Loucy (cell line): ENCODE data around the gene ESR1.

ENCODE experiments used
- H2AFZ ChIP-seq: fragments of 200-600 bp; sonication (generic); 2 replicates; pipeline ENCODE4 v1.6.0; 2016; ENCODE audit warnings: antibody characterized with exemption, mild to moderate bottlenecking, low read length, moderate library complexity
- H3F3A ChIP-seq: fragments of 200-600 bp; 2 replicates; pipeline ENCODE4 v1.6.0; 2016; ENCODE audit warnings: antibody characterized with exemption, low read depth, mild to moderate bottlenecking
- H3K27me3 ChIP-seq: fragments of 200-600 bp; sonication (generic); 2 replicates; pipeline ENCODE4 v1.6.1; 2014; ENCODE audit warnings: low read length, mild to moderate bottlenecking; ENCODE audit not compliant: insufficient read depth, poor library complexity, severe bottlenecking
- H3K36me3 ChIP-seq: fragments of 200-600 bp; sonication (generic); 2 replicates; pipeline ENCODE4 v1.6.1; 2016; ENCODE audit warnings: low read length; ENCODE audit not compliant: insufficient read depth
- H3K4me1 ChIP-seq: fragments of 200-600 bp; sonication (generic); 2 replicates; pipeline ENCODE4 v1.5.1; 2014; ENCODE audit warnings: low read length, mild to moderate bottlenecking; ENCODE audit not compliant: insufficient read depth, poor library complexity, severe bottlenecking
- H3K4me2 ChIP-seq: fragments of 200-600 bp; sonication (generic); 2 replicates; pipeline ENCODE4 v1.6.0; 2014; ENCODE audit warnings: antibody characterized with exemption, low read length, low read depth, mild to moderate bottlenecking; ENCODE audit not compliant: poor library complexity, severe bottlenecking
- H3K4me3 ChIP-seq: fragments of 200-600 bp; sonication (generic); 2 replicates; pipeline ENCODE4 v1.5.1; 2014; ENCODE audit warnings: low read length, mild to moderate bottlenecking, mixed read lengths; ENCODE audit not compliant: poor library complexity, severe bottlenecking
- H3K79me2 ChIP-seq: fragments of 200-600 bp; sonication (generic); 2 replicates; pipeline ENCODE4 v1.6.1; 2014; ENCODE audit warnings: low read length; ENCODE audit not compliant: insufficient read depth
- H3K9ac ChIP-seq: fragments of 200-600 bp; sonication (generic); 2 replicates; pipeline ENCODE4 v1.6.0; 2014; ENCODE audit warnings: mild to moderate bottlenecking, low read depth, low read length, moderate library complexity; ENCODE audit not compliant: poor library complexity, severe bottlenecking
- H3K9me2 ChIP-seq: fragments of 200-600 bp; sonication (generic); replicated peaks from 2 replicates; pipeline ENCODE4 v1.6.1; 2016; ENCODE audit warnings: low read depth, low read length, mixed read lengths
- H3K9me3 ChIP-seq: fragments of 200-600 bp; sonication (generic); 2 replicates; pipeline ENCODE4 v1.6.1; 2014; ENCODE audit warnings: mild to moderate bottlenecking, antibody characterized with exemption, low read length, low read depth; ENCODE audit not compliant: insufficient read depth
- H4K20me1 ChIP-seq: fragments of 200-600 bp; sonication (generic); 2 replicates; pipeline ENCODE4 v1.6.0; 2014; ENCODE audit warnings: antibody characterized with exemption, low read length, mild to moderate bottlenecking; ENCODE audit not compliant: insufficient read depth, poor library complexity, severe bottlenecking
- CTCF ChIP-seq: fragments of 200-600 bp; sonication (generic); conservative IDR thresholded peaks from 2 replicates; pipeline ENCODE4 v1.5.1; 2014; ENCODE audit warnings: mild to moderate bottlenecking, antibody characterized with exemption, low read length
- EZH2phosphoT487 ChIP-seq: fragments of 200-600 bp; IDR thresholded peaks from 2 replicates; pipeline ENCODE4 v1.6.1; 2018; ENCODE audit warnings: antibody characterized with exemption, mild to moderate bottlenecking, moderate library complexity, borderline replicate concordance

The ESR1 gene

DNA sequence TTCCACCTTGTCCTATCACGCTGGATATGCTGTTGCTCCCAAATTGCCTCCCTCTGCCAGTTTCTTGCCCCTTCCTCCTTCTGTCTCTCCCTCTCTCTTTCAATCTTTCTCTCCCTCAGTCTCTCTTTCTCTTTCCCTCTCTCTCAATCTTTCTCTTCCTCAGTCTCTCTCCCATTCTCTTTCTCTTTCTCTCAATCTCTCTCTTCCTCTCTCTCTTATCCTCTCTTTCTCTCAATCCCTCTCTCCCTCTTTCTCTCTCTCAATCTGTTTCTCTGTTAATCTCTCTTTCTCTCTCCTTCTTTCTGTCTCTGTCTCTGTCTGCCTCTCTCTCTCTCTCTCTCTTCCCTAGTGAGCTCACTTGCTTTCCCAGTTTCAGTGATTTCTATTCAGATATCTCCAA, 245.8 kb downstream of the ESR1 start:
- Histone ChIP-seq H3K4me2 (no peak overlapping the region), H3K9ac (no peak overlapping the region), H2AFZ (no peak overlapping the region), H3K4me3 (no peak overlapping the region), H3K36me3 (no peaks in the 10 kb centered on the region), H3K9me3 (no peaks in the 10 kb centered on the region), H4K20me1 (no peaks in the 10 kb centered on the region), H3K9me2 (no peaks in the 10 kb centered on the region), H3K79me2 (no peaks in the 10 kb centered on the region), H3K4me1 (no peaks in the 10 kb centered on the region), H3K27me3 (no peaks in the 10 kb centered on the region), H3F3A (no peaks in the 10 kb centered on the region)
- TF ChIP-seq EZH2phosphoT487: no peak
- no peak for TF ChIP-seq CTCF

DNA sequence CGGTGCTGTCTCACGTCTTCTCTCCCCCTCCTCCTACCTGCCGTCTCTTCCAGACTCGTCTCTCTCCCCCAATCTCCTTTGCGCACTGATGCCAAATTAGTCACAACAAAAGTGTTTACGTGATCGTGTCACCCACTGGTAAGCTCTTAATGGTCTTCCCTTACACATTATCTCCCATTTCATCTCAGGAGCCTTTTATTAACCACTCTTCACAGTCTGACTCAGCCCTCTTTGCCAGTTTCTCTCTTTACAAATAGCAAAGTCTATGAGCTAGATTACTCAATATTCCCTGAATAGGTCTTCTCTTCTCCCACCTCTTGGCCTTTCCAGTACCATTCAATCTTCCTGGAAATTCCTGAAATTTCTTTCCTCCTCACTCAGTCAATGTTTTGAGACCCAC, 247.0 kb downstream of the ESR1 start:
- TF ChIP-seq CTCF: no peak
- TF ChIP-seq EZH2phosphoT487: no peak
- H3K36me3 ChIP-seq: no peaks in the 10 kb centered on the region
- no peak overlapping the region for H3K9ac ChIP-seq
- H3K4me2 ChIP-seq: no peak overlapping the region
- H3K9me2 ChIP-seq: no peaks in the 10 kb centered on the region
- no peak overlapping the region for H2AFZ ChIP-seq
- H3K4me1 ChIP-seq: no peaks in the 10 kb centered on the region
- H3F3A ChIP-seq: no peaks in the 10 kb centered on the region
- H4K20me1 ChIP-seq: no peaks in the 10 kb centered on the region
- no peak overlapping the region for H3K4me3 ChIP-seq
- no peaks in the 10 kb centered on the region for H3K79me2 ChIP-seq
- H3K9me3 ChIP-seq: no peaks in the 10 kb centered on the region
- H3K27me3 ChIP-seq: no peaks in the 10 kb centered on the region

DNA sequence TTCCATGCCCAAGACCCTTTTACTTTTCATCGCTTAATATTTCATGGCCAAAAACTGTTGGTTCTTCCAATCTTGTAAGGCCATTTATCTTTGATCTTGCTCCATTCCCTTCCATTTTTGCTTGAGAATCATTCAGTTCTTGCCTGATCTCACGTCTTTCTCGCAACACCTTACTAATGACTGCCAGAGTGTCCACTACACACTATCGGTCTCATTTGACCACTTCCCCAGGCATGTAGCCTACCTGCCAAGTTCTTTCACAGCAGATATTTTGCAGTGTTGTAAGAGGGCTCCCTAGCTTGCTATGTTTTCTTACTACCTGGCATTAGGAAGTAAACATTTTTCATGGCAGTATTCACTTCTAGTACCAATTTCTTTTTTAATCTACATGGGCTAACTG, 248.0 kb downstream of the ESR1 start:
- Histone ChIP-seq H3K36me3 (no peaks in the 10 kb centered on the region), H3K9me3 (no peaks in the 10 kb centered on the region), H3F3A (no peaks in the 10 kb centered on the region), H3K9ac (no peak overlapping the region), H3K9me2 (no peaks in the 10 kb centered on the region), H3K27me3 (no peaks in the 10 kb centered on the region), H4K20me1 (no peaks in the 10 kb centered on the region), H3K79me2 (no peaks in the 10 kb centered on the region), H3K4me2 (no peak overlapping the region), H2AFZ (no peak overlapping the region), H3K4me3 (no peak overlapping the region), H3K4me1 (no peaks in the 10 kb centered on the region)
- TF ChIP-seq EZH2phosphoT487: no peak
- TF ChIP-seq CTCF: no peak
